Fibroblast of villous mesenchyme (primary cell): ENCODE measurements around the gene CORO2B. TPM values are rescaled to one million over a fixed set of nuclear protein-coding genes. Genes with fewer than 3 reads are reported as not detected.

Experiments
- DNase-seq: peaks from one replicate; pipeline ENCODE4 v3.0.0-alpha.2; 2010; ENCODE audit warnings: low read depth
- H3K4me3 ChIP-seq: 2 replicates; pipeline ENCODE4 v1.5.1; 2011; ENCODE audit warnings: low read depth, mild to moderate bottlenecking, low read length
- CTCF ChIP-seq: IDR thresholded peaks from 2 replicates; pipeline ENCODE4 v1.5.1; 2012; ENCODE audit warnings: low read depth, mild to moderate bottlenecking, low read length; ENCODE audit not compliant: insufficient read depth
- total RNA-seq: library from RNA; depleted of rRNA; stranded (reverse); fragments of >200 nt; gene quantifications from 2 replicates; pipeline ENCODE4 v1.2.3, GENCODE V29; 2012

CORO2B gene
- total RNA-seq, 1 donor: 9.5 TPM

- peak; percentile 60 for DNase-seq
- no peak overlapping the region for H3K4me3 ChIP-seq
- TF ChIP-seq CTCF: peak; percentile 89
Observed at GRCh38 chr15:68550498-68551295, 28.1 kb upstream of the CORO2B start.

- H3K4me3 ChIP-seq: no peak overlapping the region
- TF ChIP-seq CTCF: no peak
- DNase-seq: no peak
Observed at GRCh38 chr15:68551296-68551635, 27.5 kb upstream of the CORO2B start.

- no peak for DNase-seq
- no peak for TF ChIP-seq CTCF
- H3K4me3 ChIP-seq: no peak overlapping the region
Observed at GRCh38 chr15:68552344-68552743, 26.4 kb upstream of the CORO2B start.

GRCh38 chr15:68552773-68553172 lies 26.0 kb upstream of the CORO2B start:
- no peak for DNase-seq
- no peak for TF ChIP-seq CTCF

GRCh38 chr15:68553314-68553993 lies 25.3 kb upstream of the CORO2B start:
- no peak overlapping the region for H3K4me3 ChIP-seq
- no peak for TF ChIP-seq CTCF
- no peak for DNase-seq

More at GRCh38 chr15:68552773-68553172, 26.0 kb upstream of the CORO2B start:
- no peak overlapping the region for H3K4me3 ChIP-seq

- TF ChIP-seq CTCF: peak; percentile 83
Observed at GRCh38 chr15:68553994-68554720, 24.6 kb upstream of the CORO2B start.

More at GRCh38 chr15:68553994-68554720, 24.6 kb upstream of the CORO2B start:
- H3K4me3 ChIP-seq: no peak overlapping the region
- DNase-seq: peak; percentile 69
